ENCODE measurements around the gene CTNND1. TPM values are rescaled to one million over a fixed set of nuclear protein-coding genes. Genes with fewer than 3 reads are reported as not detected.
A peak's percentile ranks its signal among the peaks of the same experiment; 100 is the strongest.

The CTNND1 gene
- total and polyA plus RNA-seq, 10 of the 15 experiments (the other 5 are each of a cell fraction or from before 2014, with no cell fraction given) = 4.7 to 70.0 (median 30.0) TPM

DNA sequence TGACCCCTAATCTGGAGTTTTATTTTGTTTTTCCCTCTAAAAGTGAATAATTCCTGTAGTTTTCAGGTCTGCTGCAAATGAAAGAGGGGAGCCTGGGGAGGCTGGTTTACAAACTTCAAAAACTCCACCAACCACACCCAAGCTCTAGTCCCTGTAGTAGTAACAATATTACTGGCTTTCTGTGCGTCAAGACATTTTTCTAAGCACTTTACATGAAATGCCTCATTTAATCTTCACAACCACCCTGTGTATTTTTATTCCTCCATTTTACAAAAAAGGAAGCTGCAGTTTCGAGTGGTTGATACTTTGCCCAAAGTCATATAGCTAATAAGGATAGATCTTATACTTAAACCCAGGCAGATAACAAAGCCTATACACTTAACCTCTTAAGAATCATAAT, 23.5 kb downstream of the CTNND1 start (continued):
- TF ChIP-seq CEBPB (IDR thresholded peaks at IDR 0.05; ENCODE audit: borderline replicate concordance in 1 of 2, low read depth in 2 of 2, low read length in 2 of 2) (no peak), NR2F1 (conservative IDR thresholded peaks at IDR 0.05) (no peak), NFYA (IDR thresholded peaks at IDR 0.05; ENCODE audit: borderline replicate concordance, low read depth, low read length) (no peak), HDAC2 (IDR thresholded peaks at IDR 0.05) (no peak), SIN3A (IDR thresholded peaks at IDR 0.05; ENCODE audit: low read depth, low read length) (no peak), SP1 (IDR thresholded peaks at IDR 0.05; ENCODE audit: low read depth, low read length) (no peak), MXI1 (IDR thresholded peaks at IDR 0.05; ENCODE audit: low read depth, low read length) (no peak), JUNB (IDR thresholded peaks at IDR 0.05) (peak; percentile 48), CBX3 (IDR thresholded peaks at IDR 0.05; ENCODE audit: borderline replicate concordance, low read depth) (no peak), ZNF217 (IDR thresholded peaks at IDR 0.05) (no peak)
- TF ChIP-seq, protein P1, sequence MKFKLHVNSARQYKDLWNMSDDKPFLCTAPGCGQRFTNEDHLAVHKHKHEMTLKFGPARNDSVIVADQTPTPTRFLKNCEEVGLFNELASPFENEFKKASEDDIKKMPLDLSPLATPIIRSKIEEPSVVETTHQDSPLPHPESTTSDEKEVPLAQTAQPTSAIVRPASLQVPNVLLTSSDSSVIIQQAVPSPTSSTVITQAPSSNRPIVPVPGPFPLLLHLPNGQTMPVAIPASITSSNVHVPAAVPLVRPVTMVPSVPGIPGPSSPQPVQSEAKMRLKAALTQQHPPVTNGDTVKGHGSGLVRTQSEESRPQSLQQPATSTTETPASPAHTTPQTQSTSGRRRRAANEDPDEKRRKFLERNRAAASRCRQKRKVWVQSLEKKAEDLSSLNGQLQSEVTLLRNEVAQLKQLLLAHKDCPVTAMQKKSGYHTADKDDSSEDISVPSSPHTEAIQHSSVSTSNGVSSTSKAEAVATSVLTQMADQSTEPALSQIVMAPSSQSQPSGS (IDR thresholded peaks at IDR 0.05; ENCODE audit: low read length) = 0 out of 2 replicates have a peak, but pooled peaks have one; percentile 38
- TF ChIP-seq, protein P2, sequence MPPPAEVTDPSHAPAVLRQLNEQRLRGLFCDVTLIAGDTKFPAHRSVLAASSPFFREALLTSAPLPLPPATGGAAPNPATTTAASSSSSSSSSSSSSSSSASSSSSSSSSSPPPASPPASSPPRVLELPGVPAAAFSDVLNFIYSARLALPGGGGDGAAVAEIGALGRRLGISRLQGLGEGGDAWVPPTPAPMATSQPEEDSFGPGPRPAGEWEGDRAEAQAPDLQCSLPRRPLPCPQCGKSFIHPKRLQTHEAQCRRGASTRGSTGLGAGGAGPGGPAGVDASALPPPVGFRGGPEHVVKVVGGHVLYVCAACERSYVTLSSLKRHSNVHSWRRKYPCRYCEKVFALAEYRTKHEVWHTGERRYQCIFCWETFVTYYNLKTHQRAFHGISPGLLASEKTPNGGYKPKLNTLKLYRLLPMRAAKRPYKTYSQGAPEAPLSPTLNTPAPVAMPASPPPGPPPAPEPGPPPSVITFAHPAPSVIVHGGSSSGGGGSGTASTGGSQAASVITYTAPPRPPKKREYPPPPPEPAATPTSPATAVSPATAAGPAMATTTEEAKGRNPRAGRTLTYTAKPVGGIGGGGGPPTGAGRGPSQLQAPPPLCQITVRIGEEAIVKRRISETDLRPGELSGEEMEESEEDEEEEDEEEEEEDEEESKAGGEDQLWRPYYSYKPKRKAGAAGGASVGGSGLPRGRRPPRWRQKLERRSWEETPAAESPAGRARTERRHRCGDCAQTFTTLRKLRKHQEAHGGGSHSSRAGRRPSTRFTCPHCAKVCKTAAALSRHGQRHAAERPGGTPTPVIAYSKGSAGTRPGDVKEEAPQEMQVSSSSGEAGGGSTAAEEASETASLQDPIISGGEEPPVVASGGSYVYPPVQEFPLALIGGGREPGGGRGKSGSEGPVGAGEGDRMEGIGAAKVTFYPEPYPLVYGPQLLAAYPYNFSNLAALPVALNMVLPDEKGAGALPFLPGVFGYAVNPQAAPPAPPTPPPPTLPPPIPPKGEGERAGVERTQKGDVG (CRISPR knock-in tag; IDR thresholded peaks at IDR 0.05) = no peak
- TF ChIP-seq, protein P3, sequence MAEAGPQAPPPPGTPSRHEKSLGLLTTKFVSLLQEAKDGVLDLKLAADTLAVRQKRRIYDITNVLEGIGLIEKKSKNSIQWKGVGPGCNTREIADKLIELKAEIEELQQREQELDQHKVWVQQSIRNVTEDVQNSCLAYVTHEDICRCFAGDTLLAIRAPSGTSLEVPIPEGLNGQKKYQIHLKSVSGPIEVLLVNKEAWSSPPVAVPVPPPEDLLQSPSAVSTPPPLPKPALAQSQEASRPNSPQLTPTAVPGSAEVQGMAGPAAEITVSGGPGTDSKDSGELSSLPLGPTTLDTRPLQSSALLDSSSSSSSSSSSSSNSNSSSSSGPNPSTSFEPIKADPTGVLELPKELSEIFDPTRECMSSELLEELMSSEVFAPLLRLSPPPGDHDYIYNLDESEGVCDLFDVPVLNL (IDR thresholded peaks at IDR 0.05; ENCODE audit: low read depth, low read length) = no peak
- TF ChIP-seq, protein P4, sequence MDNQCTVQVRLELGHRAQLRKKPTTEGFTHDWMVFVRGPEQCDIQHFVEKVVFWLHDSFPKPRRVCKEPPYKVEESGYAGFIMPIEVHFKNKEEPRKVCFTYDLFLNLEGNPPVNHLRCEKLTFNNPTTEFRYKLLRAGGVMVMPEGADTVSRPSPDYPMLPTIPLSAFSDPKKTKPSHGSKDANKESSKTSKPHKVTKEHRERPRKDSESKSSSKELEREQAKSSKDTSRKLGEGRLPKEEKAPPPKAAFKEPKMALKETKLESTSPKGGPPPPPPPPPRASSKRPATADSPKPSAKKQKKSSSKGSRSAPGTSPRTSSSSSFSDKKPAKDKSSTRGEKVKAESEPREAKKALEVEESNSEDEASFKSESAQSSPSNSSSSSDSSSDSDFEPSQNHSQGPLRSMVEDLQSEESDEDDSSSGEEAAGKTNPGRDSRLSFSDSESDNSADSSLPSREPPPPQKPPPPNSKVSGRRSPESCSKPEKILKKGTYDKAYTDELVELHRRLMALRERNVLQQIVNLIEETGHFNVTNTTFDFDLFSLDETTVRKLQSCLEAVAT (IDR thresholded peaks at IDR 0.05) = no peak
- TF ChIP-seq, protein P5, sequence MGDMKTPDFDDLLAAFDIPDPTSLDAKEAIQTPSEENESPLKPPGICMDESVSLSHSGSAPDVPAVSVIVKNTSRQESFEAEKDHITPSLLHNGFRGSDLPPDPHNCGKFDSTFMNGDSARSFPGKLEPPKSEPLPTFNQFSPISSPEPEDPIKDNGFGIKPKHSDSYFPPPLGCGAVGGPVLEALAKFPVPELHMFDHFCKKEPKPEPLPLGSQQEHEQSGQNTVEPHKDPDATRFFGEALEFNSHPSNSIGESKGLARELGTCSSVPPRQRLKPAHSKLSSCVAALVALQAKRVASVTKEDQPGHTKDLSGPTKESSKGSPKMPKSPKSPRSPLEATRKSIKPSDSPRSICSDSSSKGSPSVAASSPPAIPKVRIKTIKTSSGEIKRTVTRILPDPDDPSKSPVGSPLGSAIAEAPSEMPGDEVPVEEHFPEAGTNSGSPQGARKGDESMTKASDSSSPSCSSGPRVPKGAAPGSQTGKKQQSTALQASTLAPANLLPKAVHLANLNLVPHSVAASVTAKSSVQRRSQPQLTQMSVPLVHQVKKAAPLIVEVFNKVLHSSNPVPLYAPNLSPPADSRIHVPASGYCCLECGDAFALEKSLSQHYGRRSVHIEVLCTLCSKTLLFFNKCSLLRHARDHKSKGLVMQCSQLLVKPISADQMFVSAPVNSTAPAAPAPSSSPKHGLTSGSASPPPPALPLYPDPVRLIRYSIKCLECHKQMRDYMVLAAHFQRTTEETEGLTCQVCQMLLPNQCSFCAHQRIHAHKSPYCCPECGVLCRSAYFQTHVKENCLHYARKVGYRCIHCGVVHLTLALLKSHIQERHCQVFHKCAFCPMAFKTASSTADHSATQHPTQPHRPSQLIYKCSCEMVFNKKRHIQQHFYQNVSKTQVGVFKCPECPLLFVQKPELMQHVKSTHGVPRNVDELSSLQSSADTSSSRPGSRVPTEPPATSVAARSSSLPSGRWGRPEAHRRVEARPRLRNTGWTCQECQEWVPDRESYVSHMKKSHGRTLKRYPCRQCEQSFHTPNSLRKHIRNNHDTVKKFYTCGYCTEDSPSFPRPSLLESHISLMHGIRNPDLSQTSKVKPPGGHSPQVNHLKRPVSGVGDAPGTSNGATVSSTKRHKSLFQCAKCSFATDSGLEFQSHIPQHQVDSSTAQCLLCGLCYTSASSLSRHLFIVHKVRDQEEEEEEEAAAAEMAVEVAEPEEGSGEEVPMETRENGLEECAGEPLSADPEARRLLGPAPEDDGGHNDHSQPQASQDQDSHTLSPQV (IDR thresholded peaks at IDR 0.05) = no peak

Data from GM12878 (cell line).